Panc1 (cell line): ENCODE data around the gene ARPC5L. TPM values are rescaled to one million over a fixed set of nuclear protein-coding genes. Genes with fewer than 3 reads are reported as not detected.

Experiments
- ATAC-seq: fragments of 200-7000 bp; cut with Tn5 transposase; 2 replicates; pipeline ENCODE4 v1.9.1; 2020; ENCODE audit warnings: mild to moderate bottlenecking, moderate library complexity
- BruUV-seq: library from RNA; stranded (reverse); fragments of 400-500 nt; replicated peaks from 2 replicates; lab custom pipeline; 2021; lab: Mats Ljungman, UMichigan
- CTCF ChIA-PET: fragments of 300-600 bp; sonication (Branson Sonifier 250); formaldehyde crosslinking; loops from one replicate; lab custom pipeline; 2022; ENCODE audit warnings: antibody characterized with exemption; lab: Charles Lee
- POLR2A ChIA-PET: fragments of 300-600 bp; sonication (Branson Sonifier 250); formaldehyde crosslinking; loops from one replicate; lab custom pipeline; 2022; ENCODE audit warnings: antibody characterized with exemption; lab: Charles Lee
- DNase-seq: peaks from one replicate; pipeline ENCODE4 v3.0.0-alpha.2; 2010; ENCODE audit warnings: low read depth, low spot score
- H3K27ac ChIP-seq: 2 replicates; pipeline ENCODE4 v1.5.1; 2011; ENCODE audit warnings: mild to moderate bottlenecking, low read length, inconsistent platforms
- H3K27me3 ChIP-seq: fragments of 200-500 bp; sonication (Bioruptor generic); 2 replicates; pipeline ENCODE4 v1.6.0; 2014; ENCODE audit warnings: low read length, inconsistent platforms; ENCODE audit not compliant: control insufficient read depth, insufficient read depth
- H3K36me3 ChIP-seq: fragments of 200-500 bp; sonication (Bioruptor generic); 2 replicates; pipeline ENCODE4 v1.5.1; 2014; ENCODE audit warnings: inconsistent platforms, mild to moderate bottlenecking, low read length, moderate library complexity; ENCODE audit not compliant: control insufficient read depth, insufficient read depth
- H3K4me1 ChIP-seq: 2 replicates; pipeline ENCODE4 v1.5.1; 2011; ENCODE audit warnings: inconsistent platforms, mild to moderate bottlenecking, low read length, moderate library complexity; ENCODE audit not compliant: control insufficient read depth, insufficient read depth
- H3K4me3 ChIP-seq, 2 experiments: 2 replicates each; pipeline ENCODE4 v1.5.1; 2011 to 2012; ENCODE audit warnings: low read depth in 2 of 2, low read length in 2 of 2, mild to moderate bottlenecking in 2 of 2, inconsistent platforms in 1 of 2, moderate library complexity in 1 of 2
- H3K9me3 ChIP-seq: fragments of 200-500 bp; sonication (Bioruptor generic); 2 replicates; pipeline ENCODE4 v1.5.1; 2014; ENCODE audit warnings: low read depth, mild to moderate bottlenecking, inconsistent platforms, low read length, moderate library complexity; ENCODE audit not compliant: control insufficient read depth, insufficient read depth
- POLR2AphosphoS5 ChIP-seq: IDR thresholded peaks from 2 replicates; pipeline ENCODE4 v1.6.1; 2012; ENCODE audit warnings: mild to moderate bottlenecking, low read depth, low read length, moderate library complexity
- SIN3A ChIP-seq: IDR thresholded peaks from 2 replicates; pipeline ENCODE4 v1.6.1; 2012; ENCODE audit warnings: low read depth, mild to moderate bottlenecking, low read length, moderate library complexity, borderline replicate concordance; ENCODE audit not compliant: insufficient read depth
- TCF7L2 ChIP-seq: IDR thresholded peaks from 2 replicates; pipeline ENCODE4 v1.6.1; 2011; ENCODE audit warnings: mild to moderate bottlenecking, low read depth, low read length, inconsistent platforms
- in situ Hi-C: cut with HindIII; loops from 2 replicates; pipeline ENCODE4 v1.10.0; 2016; ENCODE audit warnings: low sequenced_read_pairs, low pct_unique_long_range_greater_than_20kb
- intact Hi-C: fragments of 100-400 bp; cut with micrococcal nuclease; formaldehyde crosslinking; loops from one replicate; pipeline ENCODE4 v1.10.0; 2022; ENCODE audit not compliant: unreplicated experiment
- total RNA-seq: library from RNA; stranded (reverse); gene quantifications from one replicate; pipeline ENCODE4 v1.2.1, GENCODE V29; 2021; ENCODE audit not compliant: unreplicated experiment
- TF ChIP-seq, protein P1 (sequence below), 2 experiments: IDR thresholded peaks; 2 replicates each; pipeline ENCODE4 v1.6.1; 2011 to 2012; ENCODE audit warnings: low read depth in 2 of 2, control low read depth in 1 of 2, low read length in 1 of 2, mild to moderate bottlenecking in 1 of 2, moderate library complexity in 1 of 2; ENCODE audit not compliant: insufficient read depth in 1 of 2
- TF ChIP-seq, protein P2 (sequence below): fragments of 450-650 bp; IDR thresholded peaks from 2 replicates; pipeline ENCODE4 v1.5.1; 2017; ENCODE audit warnings: mild to moderate bottlenecking

Gene ARPC5L
- total RNA-seq, 1 experiment from 2014 or later, result 39.6 TPM

DNA sequence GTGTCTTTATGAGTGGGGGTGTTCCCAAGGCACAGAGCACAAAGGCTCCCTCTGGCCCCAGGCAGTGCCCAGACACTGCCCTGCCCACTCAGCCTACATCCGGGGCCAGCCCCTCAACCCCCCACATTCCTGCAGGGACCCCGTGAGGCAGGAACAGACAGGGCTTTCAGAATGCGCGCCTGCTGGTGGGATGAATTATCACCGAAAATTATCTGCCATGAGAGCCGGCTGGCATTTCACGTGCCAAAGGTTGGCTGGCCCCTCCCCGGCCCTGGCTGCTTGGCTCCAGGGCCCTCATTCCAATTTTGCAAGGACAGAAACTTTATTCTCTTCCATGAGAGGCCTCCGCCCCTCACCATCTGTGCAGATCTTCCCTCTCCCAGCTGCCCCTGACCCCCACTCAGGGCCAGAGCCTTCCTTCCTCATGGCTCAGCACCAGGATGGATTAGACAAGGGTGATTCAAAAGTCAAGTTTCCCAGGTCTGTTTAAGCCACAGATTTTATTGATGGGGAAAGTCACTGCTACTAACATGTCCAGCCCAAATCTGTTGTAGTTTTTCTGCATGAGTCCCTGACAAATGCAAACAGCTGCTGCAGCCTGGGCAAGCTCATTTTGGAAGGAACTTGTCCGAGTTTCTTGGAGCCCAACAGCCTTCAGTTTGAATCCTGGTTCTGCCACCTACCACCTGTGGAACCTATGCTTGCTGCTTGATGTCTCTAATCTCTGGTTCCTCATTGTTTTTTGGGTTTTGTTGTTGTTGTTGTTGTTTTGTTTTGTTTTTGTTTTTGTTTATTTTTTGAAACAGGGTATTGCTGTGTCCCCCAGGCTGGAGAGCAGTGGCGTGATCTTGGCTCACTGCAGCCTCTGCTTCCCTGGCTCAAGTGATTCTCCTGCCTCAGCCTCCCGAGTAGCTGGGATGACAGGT is 41.0 kb upstream of the ARPC5L start:
- Histone ChIP-seq H3K4me3 (no peak overlapping the region), H3K36me3 (no peaks in the 10 kb centered on the region), H3K27ac (no peak overlapping the region), H3K27me3 (no peaks in the 10 kb centered on the region), H3K4me1 (peaks cover 9% of the 10 kb centered on the region), H3K9me3 (no peaks in the 10 kb centered on the region)
- in situ Hi-C loops (no loop called here), intact Hi-C loops (no loop called here)
- TF ChIP-seq TCF7L2 (no peak), POLR2AphosphoS5 (no peak), SIN3A (no peak)
- TF ChIP-seq, protein P1, sequence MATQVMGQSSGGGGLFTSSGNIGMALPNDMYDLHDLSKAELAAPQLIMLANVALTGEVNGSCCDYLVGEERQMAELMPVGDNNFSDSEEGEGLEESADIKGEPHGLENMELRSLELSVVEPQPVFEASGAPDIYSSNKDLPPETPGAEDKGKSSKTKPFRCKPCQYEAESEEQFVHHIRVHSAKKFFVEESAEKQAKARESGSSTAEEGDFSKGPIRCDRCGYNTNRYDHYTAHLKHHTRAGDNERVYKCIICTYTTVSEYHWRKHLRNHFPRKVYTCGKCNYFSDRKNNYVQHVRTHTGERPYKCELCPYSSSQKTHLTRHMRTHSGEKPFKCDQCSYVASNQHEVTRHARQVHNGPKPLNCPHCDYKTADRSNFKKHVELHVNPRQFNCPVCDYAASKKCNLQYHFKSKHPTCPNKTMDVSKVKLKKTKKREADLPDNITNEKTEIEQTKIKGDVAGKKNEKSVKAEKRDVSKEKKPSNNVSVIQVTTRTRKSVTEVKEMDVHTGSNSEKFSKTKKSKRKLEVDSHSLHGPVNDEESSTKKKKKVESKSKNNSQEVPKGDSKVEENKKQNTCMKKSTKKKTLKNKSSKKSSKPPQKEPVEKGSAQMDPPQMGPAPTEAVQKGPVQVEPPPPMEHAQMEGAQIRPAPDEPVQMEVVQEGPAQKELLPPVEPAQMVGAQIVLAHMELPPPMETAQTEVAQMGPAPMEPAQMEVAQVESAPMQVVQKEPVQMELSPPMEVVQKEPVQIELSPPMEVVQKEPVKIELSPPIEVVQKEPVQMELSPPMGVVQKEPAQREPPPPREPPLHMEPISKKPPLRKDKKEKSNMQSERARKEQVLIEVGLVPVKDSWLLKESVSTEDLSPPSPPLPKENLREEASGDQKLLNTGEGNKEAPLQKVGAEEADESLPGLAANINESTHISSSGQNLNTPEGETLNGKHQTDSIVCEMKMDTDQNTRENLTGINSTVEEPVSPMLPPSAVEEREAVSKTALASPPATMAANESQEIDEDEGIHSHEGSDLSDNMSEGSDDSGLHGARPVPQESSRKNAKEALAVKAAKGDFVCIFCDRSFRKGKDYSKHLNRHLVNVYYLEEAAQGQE (IDR thresholded peaks at IDR 0.05; ENCODE audit: insufficient read depth in 1 of 2, low read depth in 2 of 2, low read length in 1 of 2), result no peak
- TF ChIP-seq, protein P2, sequence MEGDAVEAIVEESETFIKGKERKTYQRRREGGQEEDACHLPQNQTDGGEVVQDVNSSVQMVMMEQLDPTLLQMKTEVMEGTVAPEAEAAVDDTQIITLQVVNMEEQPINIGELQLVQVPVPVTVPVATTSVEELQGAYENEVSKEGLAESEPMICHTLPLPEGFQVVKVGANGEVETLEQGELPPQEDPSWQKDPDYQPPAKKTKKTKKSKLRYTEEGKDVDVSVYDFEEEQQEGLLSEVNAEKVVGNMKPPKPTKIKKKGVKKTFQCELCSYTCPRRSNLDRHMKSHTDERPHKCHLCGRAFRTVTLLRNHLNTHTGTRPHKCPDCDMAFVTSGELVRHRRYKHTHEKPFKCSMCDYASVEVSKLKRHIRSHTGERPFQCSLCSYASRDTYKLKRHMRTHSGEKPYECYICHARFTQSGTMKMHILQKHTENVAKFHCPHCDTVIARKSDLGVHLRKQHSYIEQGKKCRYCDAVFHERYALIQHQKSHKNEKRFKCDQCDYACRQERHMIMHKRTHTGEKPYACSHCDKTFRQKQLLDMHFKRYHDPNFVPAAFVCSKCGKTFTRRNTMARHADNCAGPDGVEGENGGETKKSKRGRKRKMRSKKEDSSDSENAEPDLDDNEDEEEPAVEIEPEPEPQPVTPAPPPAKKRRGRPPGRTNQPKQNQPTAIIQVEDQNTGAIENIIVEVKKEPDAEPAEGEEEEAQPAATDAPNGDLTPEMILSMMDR, result no peak
- no peak for ATAC-seq
- ChIA-PET CTCF (no interaction called here), POLR2A (no interaction called here)
- DNase-seq, result no peak
- no TSS peak for BruUV-seq

DNA sequence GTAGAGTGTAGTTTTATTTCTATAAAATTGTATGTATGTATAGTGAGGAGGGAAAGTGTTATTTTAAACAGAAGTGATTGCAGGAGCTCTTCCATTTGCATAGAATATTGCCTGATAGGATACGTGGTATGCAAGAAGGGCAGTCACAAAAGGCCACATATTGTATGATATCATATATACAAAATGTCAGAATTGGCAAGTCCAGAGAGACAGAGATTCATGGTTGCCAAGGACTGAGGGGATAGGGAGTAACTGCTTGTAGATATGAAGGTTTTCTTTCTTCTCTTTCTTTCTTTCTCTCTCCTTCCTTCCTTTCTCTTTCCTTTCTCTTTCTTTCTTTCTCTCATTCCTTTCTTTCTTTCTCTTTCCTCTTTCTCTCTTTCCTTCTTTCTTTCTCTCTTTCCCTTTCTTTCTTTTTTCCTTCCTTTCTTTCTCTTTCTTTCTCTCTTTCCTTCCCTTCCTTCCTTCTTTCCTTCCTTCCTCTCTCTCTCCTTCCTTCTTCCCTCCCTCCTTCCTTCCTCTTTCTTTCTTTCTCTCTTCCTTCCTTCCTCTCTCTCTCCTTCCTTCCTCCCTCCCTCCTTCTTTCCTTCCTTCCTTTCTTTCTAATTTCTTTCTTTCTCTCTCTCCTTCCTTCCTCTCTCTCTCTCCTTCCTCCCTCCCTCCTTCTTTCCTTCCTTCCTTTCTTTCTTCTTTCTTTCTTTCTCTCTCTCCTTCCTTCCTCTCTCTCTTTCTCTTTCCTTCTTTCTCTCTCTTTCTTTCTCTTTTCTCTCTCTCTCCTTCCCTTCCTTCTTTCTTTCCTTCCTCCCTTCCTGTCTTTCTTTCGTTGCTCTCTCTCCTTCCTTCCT is 33.2 kb upstream of the ARPC5L start:
- DNase-seq (no peak), ATAC-seq (no peak)
- intact Hi-C loops (no loop called here), in situ Hi-C loops (no loop called here)
- Histone ChIP-seq H3K4me1 (no peaks in the 10 kb centered on the region; the same call in 1 of the 2 replicates), H3K36me3 (no peaks in the 10 kb centered on the region), H3K27me3 (no peaks in the 10 kb centered on the region), H3K27ac (no peak overlapping the region), H3K4me3 (no peak overlapping the region), H3K9me3 (no peaks in the 10 kb centered on the region)
- no peak for TF ChIP-seq TCF7L2
- TF ChIP-seq SIN3A, result no peak
- TF ChIP-seq POLR2AphosphoS5, result no peak
- TF ChIP-seq, protein P1 (IDR thresholded peaks at IDR 0.05; ENCODE audit: insufficient read depth in 1 of 2, low read depth in 2 of 2, low read length in 1 of 2), result no peak
- TF ChIP-seq, protein P2, result no peak
- CTCF ChIA-PET, result no interaction called here
- POLR2A ChIA-PET, result no interaction called here
- BruUV-seq, result no TSS peak
